GM21786 (cell line): ENCODE measurements around the gene MAN2A2.
A peak's percentile ranks its signal among the peaks of the same experiment; 100 is the strongest.

Experiments used
- ATAC-seq: cut with Tn5 transposase; IDR thresholded peaks from one replicate; pipeline ENCODE4 v1.9.1; 2021; ENCODE audit not compliant: unreplicated experiment

Gene MAN2A2

GRCh38 chr15:90883976-90884718, 19.0 kb upstream of the MAN2A2 start, which contains the start of gene FES:
Gene FES (plus strand): TSS chr15:90884504. CDS start chr15:90885046, 542 bp downstream.
- ATAC-seq, result peak; percentile 34

DNA sequence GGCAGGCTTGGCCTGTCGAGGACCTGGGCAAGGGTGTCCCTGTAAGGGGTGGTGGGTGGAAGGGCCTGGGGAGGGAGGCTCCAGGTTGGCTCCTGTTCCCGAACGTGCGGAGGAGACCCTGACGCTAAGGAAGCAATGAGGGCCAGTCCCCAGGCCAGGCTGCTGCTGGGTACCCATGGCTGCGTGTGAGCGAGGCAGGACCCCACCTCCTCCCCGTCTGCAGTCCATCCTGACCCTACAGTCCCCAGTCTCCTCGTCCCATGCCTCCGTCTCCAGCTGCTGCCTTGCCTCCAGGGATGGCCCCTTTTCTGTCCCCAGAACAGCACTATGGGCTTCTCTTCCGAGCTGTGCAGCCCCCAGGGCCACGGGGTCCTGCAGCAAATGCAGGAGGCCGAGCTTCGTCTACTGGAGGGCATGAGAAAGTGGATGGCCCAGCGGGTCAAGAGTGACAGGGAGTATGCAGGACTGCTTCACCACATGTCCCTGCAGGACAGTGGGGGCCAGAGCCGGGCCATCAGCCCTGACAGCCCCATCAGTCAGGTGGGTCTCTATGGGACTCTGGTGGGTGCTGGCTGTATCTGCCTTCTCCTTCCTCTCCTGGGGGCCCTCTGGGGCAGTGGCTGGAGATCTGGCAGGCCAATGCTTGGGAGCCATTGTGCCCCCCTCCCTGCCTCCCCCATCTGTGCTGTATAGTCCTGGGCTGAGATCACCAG, 18.2 kb upstream of the MAN2A2 start:
- no peak for ATAC-seq

DNA sequence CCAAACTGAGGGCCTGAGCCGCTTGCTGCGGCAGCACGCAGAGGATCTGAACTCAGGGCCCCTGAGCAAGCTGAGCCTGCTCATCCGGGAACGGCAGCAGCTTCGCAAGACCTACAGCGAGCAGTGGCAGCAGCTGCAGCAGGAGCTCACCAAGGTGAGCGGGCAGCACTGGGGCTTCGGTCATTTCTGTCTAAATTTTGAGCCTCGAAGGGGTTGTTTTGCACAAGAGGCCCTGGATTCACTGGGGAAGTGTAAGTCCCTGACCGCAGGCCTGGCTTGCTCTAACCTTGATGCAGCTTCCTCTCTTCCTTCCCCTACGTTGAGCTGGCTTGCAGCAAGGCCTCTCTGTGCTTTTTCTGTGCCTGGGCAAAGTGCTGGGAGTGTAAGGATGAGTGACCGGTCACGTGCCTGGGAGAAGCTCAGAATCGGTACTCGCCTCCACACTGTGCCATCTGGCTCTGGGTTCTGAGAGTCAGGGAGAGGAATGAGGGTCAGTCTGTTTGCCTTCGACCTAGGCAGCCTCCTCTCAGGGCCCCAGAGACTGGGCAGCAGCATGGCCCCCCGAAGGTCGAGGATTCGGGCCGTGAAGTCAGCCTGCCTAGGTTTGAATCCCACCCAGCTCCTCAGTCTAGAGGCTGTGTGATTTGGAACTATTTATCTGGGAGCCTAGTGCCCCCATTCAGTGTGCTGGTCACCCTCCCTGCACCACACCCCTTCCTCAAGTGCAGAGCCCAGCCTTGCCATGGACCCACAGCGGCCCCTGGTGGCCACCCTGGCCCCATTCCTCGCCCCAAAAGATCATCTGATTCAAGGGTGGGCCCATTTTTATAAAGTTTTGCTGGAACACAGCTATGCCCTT, 17.4 kb upstream of the MAN2A2 start:
- peak; percentile 38 for ATAC-seq

DNA sequence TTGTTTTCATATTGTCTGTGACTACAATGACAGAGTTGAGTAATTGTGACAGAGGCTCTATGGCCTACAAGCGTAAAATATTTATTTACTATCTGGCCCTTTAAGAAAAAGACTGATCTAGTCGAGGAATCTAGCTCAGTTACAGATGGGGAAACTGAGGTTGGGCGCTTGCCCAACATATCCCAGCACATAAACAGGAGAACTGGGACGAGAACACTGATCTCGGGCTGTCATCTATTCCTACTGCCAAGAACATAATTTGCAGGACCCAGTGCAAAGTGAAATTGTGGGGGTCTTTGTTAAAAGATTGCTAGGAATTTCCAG, 16.8 kb upstream of the MAN2A2 start:
- ATAC-seq, result no peak

DNA sequence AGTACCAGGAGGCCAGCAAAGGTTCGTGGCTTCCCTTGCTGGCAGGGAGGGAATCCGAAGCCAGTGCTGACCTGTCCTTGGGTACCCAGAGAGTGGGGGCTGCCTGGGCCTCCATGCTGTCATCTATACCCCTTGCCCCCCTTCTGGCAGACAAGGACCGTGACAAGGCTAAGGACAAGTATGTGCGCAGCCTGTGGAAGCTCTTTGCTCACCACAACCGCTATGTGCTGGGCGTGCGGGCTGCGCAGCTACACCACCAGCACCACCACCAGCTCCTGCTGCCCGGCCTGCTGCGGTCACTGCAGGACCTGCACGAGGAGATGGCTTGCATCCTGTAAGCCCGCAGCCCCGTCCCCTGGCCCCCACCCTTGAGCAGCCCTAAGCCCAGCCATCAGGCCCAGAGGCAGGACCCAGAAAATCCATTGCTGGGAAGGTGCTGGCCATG, 16.0 kb upstream of the MAN2A2 start:
- ATAC-seq, result no peak

GRCh38 chr15:90889313-90889730, 13.8 kb upstream of the MAN2A2 start:
- no peak for ATAC-seq

- ATAC-seq, result no peak
These were observed 13.2 kb upstream of the MAN2A2 start for GRCh38 chr15:90889736-90890456.

DNA sequence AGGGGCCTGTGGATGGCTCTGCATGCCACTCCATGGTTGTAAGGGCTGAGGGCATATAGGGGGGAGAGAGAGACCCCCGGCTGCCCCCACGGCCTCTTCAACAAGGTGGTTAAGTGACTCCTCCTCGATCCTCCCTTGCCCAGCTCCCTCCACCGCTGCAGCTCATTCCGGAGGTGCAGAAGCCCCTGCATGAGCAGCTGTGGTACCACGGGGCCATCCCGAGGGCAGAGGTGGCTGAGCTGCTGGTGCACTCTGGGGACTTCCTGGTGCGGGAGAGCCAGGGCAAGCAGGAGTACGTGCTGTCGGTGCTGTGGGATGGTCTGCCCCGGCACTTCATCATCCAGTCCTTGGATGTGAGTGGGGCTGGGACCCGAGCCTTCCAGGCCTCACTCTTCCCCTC, 12.3 kb upstream of the MAN2A2 start:
- ATAC-seq, result no peak

DNA sequence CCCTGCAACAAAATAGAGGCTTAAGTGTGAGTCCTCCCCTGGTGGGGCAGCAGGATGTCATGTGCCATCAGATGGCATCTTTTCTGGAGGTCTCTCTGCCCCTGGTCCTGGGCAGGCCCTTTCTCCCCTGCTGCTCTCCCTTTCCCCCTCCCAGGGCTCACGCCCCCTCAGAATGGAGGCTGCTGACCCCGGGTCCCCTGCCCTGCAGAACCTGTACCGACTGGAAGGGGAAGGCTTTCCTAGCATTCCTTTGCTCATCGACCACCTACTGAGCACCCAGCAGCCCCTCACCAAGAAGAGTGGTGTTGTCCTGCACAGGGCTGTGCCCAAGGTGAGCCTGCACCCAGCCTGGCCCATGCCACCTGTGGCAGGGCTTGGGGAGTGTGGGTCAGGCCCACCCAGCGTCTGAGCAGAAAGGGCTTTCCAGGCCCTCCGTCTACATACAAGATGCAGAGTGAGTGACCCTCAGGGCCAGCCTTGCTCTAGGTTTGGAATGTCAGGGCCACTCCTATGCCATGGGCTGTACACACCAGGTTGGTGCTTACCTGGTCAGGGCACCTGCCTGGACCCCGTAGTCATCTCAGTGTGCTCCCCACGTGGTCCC, 11.7 kb upstream of the MAN2A2 start:
- no peak for ATAC-seq

DNA sequence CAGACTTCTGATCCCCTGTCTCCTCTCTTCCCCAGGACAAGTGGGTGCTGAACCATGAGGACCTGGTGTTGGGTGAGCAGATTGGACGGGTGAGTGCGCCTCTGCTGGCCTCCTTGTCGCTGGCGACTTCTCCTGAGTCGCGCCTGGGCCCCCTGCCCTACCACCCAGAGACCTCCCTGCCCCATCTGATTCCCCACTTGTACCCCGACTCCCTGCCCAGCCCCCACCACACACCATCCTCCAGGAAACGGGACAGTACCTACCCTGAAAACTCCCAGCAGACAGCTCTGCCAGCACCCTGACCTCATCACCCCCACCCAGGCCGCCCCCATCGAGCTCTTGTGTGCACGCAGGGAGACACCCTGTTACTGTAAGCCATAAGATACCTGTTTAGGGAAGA, 11.1 kb upstream of the MAN2A2 start:
- no peak for ATAC-seq

DNA sequence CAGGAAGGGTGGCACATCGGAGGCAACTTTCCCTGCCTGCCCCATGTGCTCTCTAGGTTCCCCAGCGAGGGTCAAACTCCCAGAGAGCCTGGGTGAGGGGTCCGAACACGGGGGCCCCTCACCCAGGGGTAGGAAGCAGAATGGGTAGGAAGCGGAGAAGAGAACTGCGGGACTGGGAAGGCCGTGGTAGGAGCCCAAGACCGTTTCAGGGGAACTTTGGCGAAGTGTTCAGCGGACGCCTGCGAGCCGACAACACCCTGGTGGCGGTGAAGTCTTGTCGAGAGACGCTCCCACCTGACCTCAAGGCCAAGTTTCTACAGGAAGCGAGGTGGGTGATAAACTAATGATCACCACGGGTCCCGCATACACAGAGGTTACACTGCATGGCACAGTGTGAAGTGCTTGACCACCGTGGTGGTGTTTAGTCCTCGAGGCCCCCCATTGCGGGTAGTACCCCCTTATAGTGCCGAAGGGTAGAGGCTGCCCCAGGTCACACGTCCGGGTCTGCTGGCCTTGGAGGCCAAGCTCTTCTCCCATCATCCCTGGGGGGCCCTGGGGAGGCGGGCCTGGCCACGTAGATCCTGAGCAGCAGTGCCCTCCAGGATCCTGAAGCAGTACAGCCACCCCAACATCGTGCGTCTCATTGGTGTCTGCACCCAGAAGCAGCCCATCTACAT, 10.5 kb upstream of the MAN2A2 start:
- no peak for ATAC-seq

DNA sequence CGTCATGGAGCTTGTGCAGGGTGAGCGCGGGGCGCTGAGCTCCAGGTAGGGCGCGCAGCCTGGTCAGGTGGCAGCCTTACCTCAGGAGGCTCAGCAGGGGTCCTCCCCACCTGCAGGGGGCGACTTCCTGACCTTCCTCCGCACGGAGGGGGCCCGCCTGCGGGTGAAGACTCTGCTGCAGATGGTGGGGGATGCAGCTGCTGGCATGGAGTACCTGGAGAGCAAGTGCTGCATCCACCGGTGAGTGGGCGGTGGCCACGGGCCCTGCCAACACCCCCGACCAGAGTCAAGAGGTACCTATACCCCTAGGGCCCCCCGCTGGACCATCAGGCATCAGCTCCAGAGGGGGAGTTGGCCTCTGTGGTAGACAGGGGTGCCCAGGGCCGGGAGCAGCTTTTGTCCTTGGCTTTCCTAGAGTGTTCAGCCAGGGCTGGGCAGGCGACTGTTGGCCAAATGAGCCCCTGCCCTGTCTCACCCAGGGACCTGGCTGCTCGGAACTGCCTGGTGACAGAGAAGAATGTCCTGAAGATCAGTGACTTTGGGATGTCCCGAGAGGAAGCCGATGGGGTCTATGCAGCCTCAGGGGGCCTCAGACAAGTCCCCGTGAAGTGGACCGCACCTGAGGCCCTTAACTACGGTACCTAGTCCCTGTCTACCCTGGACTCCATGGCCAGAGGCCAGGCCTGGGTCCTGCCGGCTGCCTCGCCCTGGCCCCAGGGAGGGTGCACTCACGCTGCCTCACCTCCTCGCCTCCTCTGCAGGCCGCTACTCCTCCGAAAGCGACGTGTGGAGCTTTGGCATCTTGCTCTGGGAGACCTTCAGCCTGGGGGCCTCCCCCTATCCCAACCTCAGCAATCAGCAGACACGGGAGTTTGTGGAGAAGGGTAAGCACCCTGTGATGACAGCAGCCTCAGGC, 9.7 kb upstream of the MAN2A2 start:
- no peak for ATAC-seq

- no peak for ATAC-seq
These were observed 7.5 kb upstream of the MAN2A2 start for GRCh38 chr15:90895571-90896117.

DNA sequence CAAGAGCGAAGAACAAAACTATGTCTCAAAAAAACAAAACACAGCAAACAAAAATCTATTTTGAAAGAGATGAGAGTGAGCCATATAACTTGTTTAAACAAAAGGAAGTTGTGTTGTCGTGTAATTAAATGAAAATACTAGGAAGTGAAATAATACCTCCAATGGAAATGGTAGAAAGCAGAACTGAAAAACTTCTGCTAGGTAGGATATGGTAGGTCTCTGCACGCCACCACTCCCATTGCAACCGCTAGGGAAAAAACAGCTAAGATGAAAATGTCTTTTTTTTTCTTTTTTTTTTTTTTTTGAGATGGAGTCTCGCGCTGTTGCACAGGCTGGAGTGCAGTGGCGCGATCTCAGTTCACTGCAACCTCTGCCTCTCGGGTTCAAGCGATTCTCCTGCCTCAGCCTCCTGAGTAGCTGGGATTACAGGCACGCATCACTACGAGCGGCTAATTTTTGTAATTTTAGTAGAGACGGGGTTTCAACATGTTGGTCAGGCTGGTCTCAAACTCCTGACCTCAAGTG, 5.9 kb upstream of the MAN2A2 start:
- ATAC-seq, result peak; percentile 59

GRCh38 chr15:90901175-90902039, 1.7 kb upstream of the MAN2A2 start:
- ATAC-seq, result no peak

- peak; percentile 67 for ATAC-seq
These were observed 862 bp upstream of the MAN2A2 start for GRCh38 chr15:90902040-90902839.
